Stimulated activated CD8-positive, alpha-beta memory T cell treated with anti-CD3 and anti-CD28 coated beads, Interleukin-4, amount 100 ng/mL, for 24 hours (primary cell): ENCODE results near the gene MROH8.

Experiments
- DNase-seq: peaks from one replicate; pipeline ENCODE4 v3.0.0-alpha.2; 2020; ENCODE audit warnings: low read depth

Gene MROH8

GRCh38 chr20:37178839-37179682, at the start of gene MROH8, which contains the start of gene RPN2:
Gene MROH8 (minus strand): TSS chr20:37179548.
Gene RPN2 (plus strand): TSS chr20:37179330. CDS start chr20:37179357, 27 bp downstream.
- peak; percentile 96 for DNase-seq

GRCh38 chr20:37228656-37229055, 49.3 kb upstream of the MROH8 start:
- DNase-seq: no peak

- DNase-seq: no peak
Measured at GRCh38 chr20:37228082-37228481, 48.7 kb upstream of the MROH8 start.

- DNase-seq: no peak
Measured at GRCh38 chr20:37226889-37227288, 47.5 kb upstream of the MROH8 start.

- no peak for DNase-seq
Measured at GRCh38 chr20:37225146-37225545, 45.8 kb upstream of the MROH8 start.

GRCh38 chr20:37223053-37223452, 43.7 kb upstream of the MROH8 start:
- no peak for DNase-seq

- no peak for DNase-seq
Measured at GRCh38 chr20:37222086-37222485, 42.7 kb upstream of the MROH8 start.

- DNase-seq: no peak
Measured at GRCh38 chr20:37220731-37221130, 41.4 kb upstream of the MROH8 start.

GRCh38 chr20:37219751-37220668, 40.7 kb upstream of the MROH8 start:
- DNase-seq: no peak

GRCh38 chr20:37218976-37219375, 39.6 kb upstream of the MROH8 start:
- DNase-seq: no peak

GRCh38 chr20:37218441-37218840, 39.1 kb upstream of the MROH8 start:
- DNase-seq: no peak

GRCh38 chr20:37209661-37210314, 30.4 kb upstream of the MROH8 start:
- no peak for DNase-seq

- no peak for DNase-seq
Measured at GRCh38 chr20:37209193-37209592, 29.8 kb upstream of the MROH8 start.

- no peak for DNase-seq
Measured at GRCh38 chr20:37207171-37207570, 27.8 kb upstream of the MROH8 start.

GRCh38 chr20:37205794-37206193, 26.4 kb upstream of the MROH8 start:
- no peak for DNase-seq

- no peak for DNase-seq
Measured at GRCh38 chr20:37205130-37205529, 25.8 kb upstream of the MROH8 start.

- no peak for DNase-seq
Measured at GRCh38 chr20:37204056-37204455, 24.7 kb upstream of the MROH8 start.

- DNase-seq: no peak
Measured at GRCh38 chr20:37202267-37202943, 23.1 kb upstream of the MROH8 start.

- no peak for DNase-seq
Measured at GRCh38 chr20:37201827-37202162, 22.4 kb upstream of the MROH8 start.

GRCh38 chr20:37200926-37201826, 21.8 kb upstream of the MROH8 start:
- no peak for DNase-seq

GRCh38 chr20:37200376-37200775, 21.0 kb upstream of the MROH8 start:
- DNase-seq: no peak
